HepG2 (cell line): Measurements from ENCODE around the gene NEMF. TPM values are rescaled to one million over a fixed set of nuclear protein-coding genes. Genes with fewer than 3 reads are reported as not detected.
"Not testable (repeated sequence)": the region's sequence is repeated elsewhere in the genome, so short reads cannot be mapped to it uniquely, and the experiment has no call there.

Experiments used
- ATAC-seq: fragments of 200-7000 bp; cut with Tn5 transposase; 3 replicates; pipeline ENCODE4 v1.9.1; 2020; ENCODE audit warnings: mild to moderate bottlenecking, moderate library complexity
- BruUV-seq: library from RNA; stranded (reverse); fragments of 400-500 nt; replicated peaks from 2 replicates; lab custom pipeline; 2021; lab: Mats Ljungman, UMichigan
- CTCF ChIA-PET: fragments of 300-600 bp; formaldehyde crosslinking; extraction: SDS; loops from one replicate; lab custom pipeline; 2021; ENCODE audit warnings: low total read pairs, inconsistent platforms, low intra/inter-chr PET ratio; lab: Yijun Ruan, JAX
- POLR2A ChIA-PET: fragments of 350-600 bp; sonication (Branson Sonifier 250); formaldehyde crosslinking; loops from one replicate; lab custom pipeline; 2020; ENCODE audit warnings: antibody characterized with exemption, inconsistent platforms; lab: Yijun Ruan, JAX
- DNase-seq: peaks from one replicate; pipeline ENCODE4 v3.0.0-alpha.2; 2015; ENCODE audit warnings: low spot score
- FAIRE-seq: peaks from 3 replicates; lab custom pipeline; 2011; peaks lifted over from hg19 to GRCh38; lab: Jason Lieb, UNC
- H2AFZ ChIP-seq: one replicate; pipeline ENCODE4 v1.6.1; 2011; ENCODE audit warnings: low read length, inconsistent platforms
- H3K27ac ChIP-seq: fragments of 300-600 bp; 3 replicates; pipeline ENCODE4 v1.8.0; 2011; ENCODE audit warnings: mixed run types, mild to moderate bottlenecking, mixed read lengths, low read length, inconsistent platforms; ENCODE audit not compliant: insufficient read depth; ENCODE audit errors: extremely low read length
- H3K27me3 ChIP-seq, 2 experiments: fragments of 200-600 bp in 1 of 2; 2 replicates in 1 of 2; 3 replicates in 1 of 2; pipeline versions ENCODE4 v1.6.0 to v1.8.0; 2011; ENCODE audit warnings: low read length in 2 of 2, mild to moderate bottlenecking in 2 of 2, moderate library complexity in 2 of 2, inconsistent platforms in 1 of 2; ENCODE audit not compliant: insufficient read depth in 2 of 2, control insufficient read depth in 1 of 2
- H3K36me3 ChIP-seq, 2 experiments: fragments of 200-600 bp in 1 of 2; replicated peaks in 1 of 2; 2 replicates in 1 of 2; 3 replicates in 1 of 2; pipeline versions ENCODE4 v1.5.1 to v1.8.0; 2011; ENCODE audit warnings: low read length in 2 of 2, inconsistent platforms in 1 of 2; ENCODE audit not compliant: insufficient read depth in 2 of 2, control insufficient read depth in 1 of 2
- H3K4me1 ChIP-seq: 2 replicates; pipeline ENCODE4 v1.5.1; 2012; ENCODE audit warnings: low read length, inconsistent platforms; ENCODE audit not compliant: insufficient read depth
- H3K4me2 ChIP-seq: 2 replicates; pipeline ENCODE4 v1.6.0; 2011; ENCODE audit warnings: low read depth, low read length, inconsistent platforms
- H3K4me3 ChIP-seq, 3 experiments: fragments of 200-600 bp in 1 of 3; sonication (generic), shearing (Covaris generic) in 1 of 3; replicated peaks in 1 of 3; 2 replicates each; pipeline ENCODE4 v1.5.1; 2011 to 2016; ENCODE audit warnings: low read length in 3 of 3, inconsistent platforms in 2 of 3, low read depth in 2 of 3, mild to moderate bottlenecking in 2 of 3, control low read depth in 1 of 3, mixed read lengths in 1 of 3; ENCODE audit not compliant: insufficient read depth in 1 of 3
- H3K79me2 ChIP-seq: one replicate; pipeline ENCODE4 v1.6.1; 2011; ENCODE audit warnings: low read length, inconsistent platforms; ENCODE audit not compliant: insufficient read depth
- H3K9ac ChIP-seq: 2 replicates; pipeline ENCODE4 v1.6.0; 2011; ENCODE audit warnings: mild to moderate bottlenecking, low read depth, low read length, inconsistent platforms; ENCODE audit not compliant: insufficient read depth
- H3K9me3 ChIP-seq: 2 replicates; pipeline ENCODE4 v1.5.1; 2012; ENCODE audit warnings: mild to moderate bottlenecking, low read length
- H4K20me1 ChIP-seq: 2 replicates; pipeline ENCODE4 v1.6.0; 2011; ENCODE audit warnings: inconsistent platforms, mild to moderate bottlenecking, low read length, moderate library complexity; ENCODE audit not compliant: insufficient read depth
- BORCS8-MEF2B ChIP-seq: sonication (generic); formaldehyde crosslinking; IDR thresholded peaks from 2 replicates; pipeline ENCODE4 v1.8.0; 2022; ENCODE audit warnings: mild to moderate bottlenecking, missing genetic modification reagents
- EZH2 ChIP-seq: conservative IDR thresholded peaks from 2 replicates; pipeline ENCODE4 v1.6.1; 2012; ENCODE audit warnings: mild to moderate bottlenecking, low read depth, low read length, moderate library complexity
- FOXA3 ChIP-seq: IDR thresholded peaks from 2 replicates; pipeline ENCODE4 v1.6.1; 2016; ENCODE audit warnings: missing genetic modification reagents, missing compliant biosample characterization
- HNF4G ChIP-seq, 2 experiments: sonication (generic) in 1 of 2; formaldehyde crosslinking in 1 of 2; IDR thresholded peaks; 2 replicates each; pipeline versions ENCODE4 v1.4.0 to v1.6.1; 2011 to 2020; ENCODE audit warnings: borderline replicate concordance in 2 of 2, low read depth in 2 of 2, mild to moderate bottlenecking in 2 of 2, low read length in 1 of 2, missing genetic modification reagents in 1 of 2, moderate library complexity in 1 of 2
- IRF2 ChIP-seq: IDR thresholded peaks from 2 replicates; pipeline ENCODE4 v1.6.1; 2018; ENCODE audit warnings: missing genetic modification reagents, missing compliant biosample characterization
- KDM6A ChIP-seq: IDR thresholded peaks from 2 replicates; pipeline ENCODE4 v1.6.1; 2016; ENCODE audit warnings: low read depth
- MAFF ChIP-seq: IDR thresholded peaks from 2 replicates; pipeline ENCODE4 v1.6.1; 2011; ENCODE audit warnings: low read depth, low read length, improper control_type of control experiment
- NFYC ChIP-seq: IDR thresholded peaks from 2 replicates; pipeline ENCODE4 v1.6.1; 2016; ENCODE audit warnings: missing genetic modification reagents, missing compliant biosample characterization
- NR2F2 ChIP-seq: IDR thresholded peaks from 2 replicates; pipeline ENCODE4 v1.6.1; 2012; ENCODE audit warnings: low read depth, inconsistent platforms, borderline replicate concordance
- PPARG ChIP-seq: conservative IDR thresholded peaks from 2 replicates; pipeline ENCODE4 v1.6.1; 2016; ENCODE audit warnings: missing biosample characterization, missing genetic modification reagents
- RBM22 ChIP-seq: fragments of 200-400 bp; formaldehyde crosslinking; optimal IDR thresholded peaks from 2 replicates; pipeline ENCODE3; 2017; ENCODE audit warnings: mild to moderate bottlenecking, low read length, moderate library complexity
- STAT6 ChIP-seq: sonication (generic); formaldehyde crosslinking; IDR thresholded peaks from 2 replicates; pipeline ENCODE4 v1.4.0; 2020; ENCODE audit warnings: missing genetic modification reagents, mild to moderate bottlenecking, borderline replicate concordance
- ZNF546 ChIP-seq: sonication (generic); formaldehyde crosslinking; conservative IDR thresholded peaks from 2 replicates; pipeline ENCODE4 v1.8.1; 2023; ENCODE audit warnings: mild to moderate bottlenecking, missing genetic modification reagents
- ZNF724P ChIP-seq: sonication (generic); formaldehyde crosslinking; IDR thresholded peaks from 2 replicates; pipeline ENCODE4 v1.8.0; 2022; ENCODE audit warnings: missing genetic modification reagents, borderline replicate concordance
- ZNF839 ChIP-seq: sonication (generic); formaldehyde crosslinking; IDR thresholded peaks from 2 replicates; pipeline ENCODE4 v1.4.0; 2020; ENCODE audit warnings: missing genetic modification reagents, mild to moderate bottlenecking, borderline replicate concordance
- WGBS: methylation state at CpG from one replicate; pipeline ENCODE4 v1.1.6; 2017; ENCODE audit warnings: low lambda C conversion rate; 5-methylcytosine and 5-hydroxymethylcytosine counted together
- in situ Hi-C: cut with HindIII; loops from 2 replicates; pipeline ENCODE4 v1.10.0; 2017; ENCODE audit warnings: low pct_unique_long_range_greater_than_20kb; ENCODE audit not compliant: extremely low pct_ligation_motif_present
- intact Hi-C: fragments of 100-400 bp; cut with micrococcal nuclease; formaldehyde crosslinking; loops from one replicate; pipeline ENCODE4 v1.10.0; 2022; ENCODE audit not compliant: unreplicated experiment
- polyA plus RNA-seq, 8 experiments: library from polyadenylated mRNA; depleted of rRNA in 3 of 8; stranded (reverse) in 7 of 8; unstranded in 1 of 8; fragments of >200 nt; fragmentation: Illumina TruSeq in 4 of 8; extraction: Trizol in 4 of 8; gene quantifications; 2 replicates each; pipeline versions ENCODE4 v1.2.1 to v1.2.3, GENCODE V29; 2011 to 2016; ENCODE audit warnings: low read depth in 4 of 8, missing spikeins in 1 of 8, mixed read lengths in 1 of 8; ENCODE audit not compliant: insufficient read depth in 1 of 8
- total RNA-seq, 5 experiments: library from RNA; depleted of rRNA; stranded (reverse); fragments of >200 nt; fragmentation: Illumina TruSeq; extraction: Trizol; gene quantifications; 2 replicates each; pipeline ENCODE4 v1.2.3, GENCODE V29; 2016; ENCODE audit warnings: low read depth in 1 of 5

Gene NEMF
- total and polyA plus RNA-seq, 2 of the 13 experiments (the other 11 are each of a cell fraction or from before 2014, with no cell fraction given) = 21.3 to 57.9 TPM

- no peak overlapping the region for H3K4me2 ChIP-seq
- H2AFZ ChIP-seq = no peak overlapping the region
- ChIA-PET POLR2A (interaction anchor here (1.6 kb wide), 1 partner anchor 22 kb away, joined by 4 read pairs; no protein-coding TSS in a partner anchor), CTCF (no interaction called here)
- peaks cover 8% of the 10 kb centered on the region for H3K4me1 ChIP-seq
- TF ChIP-seq PPARG (CRISPR knock-in tag) (no peak), KDM6A (CRISPR knock-in tag) (no peak), BORCS8-MEF2B (CRISPR knock-in tag) (no peak), NR2F2 (no peak), RBM22 (no peak), ZNF724P (CRISPR knock-in tag) (no peak), ZNF546 (CRISPR knock-in tag) (no peak), HNF4G (IDR thresholded peaks at IDR 0.05; ENCODE audit: borderline replicate concordance, low read depth, low read length) (no peak), HNF4G (CRISPR knock-in tag; IDR thresholded peaks at IDR 0.05; ENCODE audit: borderline replicate concordance, low read depth) (no peak), MAFF (no peak), NFYC (CRISPR knock-in tag) (no peak), EZH2 (no peak), IRF2 (CRISPR knock-in tag) (no peak), ZNF839 (no peak), FOXA3 (CRISPR knock-in tag) (no peak), STAT6 (CRISPR knock-in tag) (no peak)
- DNase-seq = no peak
- no peaks in the 10 kb centered on the region for H3K27me3 ChIP-seq
- H3K27ac ChIP-seq = no peak overlapping the region
- no peaks in the 10 kb centered on the region for H3K79me2 ChIP-seq
- H3K9ac ChIP-seq = no peak overlapping the region
- no peak for ATAC-seq
- 19% methylated on average over 1 of the region's 1 CpG for WGBS
- BruUV-seq = no TSS peak
- no peak for FAIRE-seq
- intact Hi-C loops (no loop called here), in situ Hi-C loops (no loop called here)
- H3K9me3 ChIP-seq = no peaks in the 10 kb centered on the region
- H3K4me3 ChIP-seq = no peak overlapping the region
- no peaks in the 10 kb centered on the region for H3K36me3 ChIP-seq
- no peaks in the 10 kb centered on the region for H4K20me1 ChIP-seq
Observed at GRCh38 chr14:49745191-49745590, 107.4 kb downstream of the NEMF start.

- H3K9ac ChIP-seq, in situ Hi-C loops, H4K20me1 ChIP-seq, intact Hi-C loops, H3K4me1 ChIP-seq, H3K4me3 ChIP-seq, DNase-seq, FAIRE-seq, H3K79me2 ChIP-seq, H3K27ac ChIP-seq, CTCF ChIA-PET, POLR2A ChIA-PET, H3K27me3 ChIP-seq, BruUV-seq, H3K9me3 ChIP-seq, H2AFZ ChIP-seq, H3K36me3 ChIP-seq, H3K4me2 ChIP-seq, ATAC-seq: not testable (repeated sequence)
- 68% methylated on average over 4 of the region's 4 CpGs for WGBS
Observed at GRCh38 chr14:49735669-49736068, 116.9 kb downstream of the NEMF start.
